HUDEP-2 (cell line): Measurements from ENCODE around the gene INPP5E.
"Not testable (repeated sequence)": the region's sequence is repeated elsewhere in the genome, so short reads cannot be mapped to it uniquely, and the experiment has no call there.

Experiments used
- DNase-seq, 76 experiments: peaks; one replicate each; lab custom pipeline; 2025; ENCODE audit not compliant: unreplicated experiment in 76 of 76; lab: John Stamatoyannopoulos, UW

The INPP5E gene

DNA sequence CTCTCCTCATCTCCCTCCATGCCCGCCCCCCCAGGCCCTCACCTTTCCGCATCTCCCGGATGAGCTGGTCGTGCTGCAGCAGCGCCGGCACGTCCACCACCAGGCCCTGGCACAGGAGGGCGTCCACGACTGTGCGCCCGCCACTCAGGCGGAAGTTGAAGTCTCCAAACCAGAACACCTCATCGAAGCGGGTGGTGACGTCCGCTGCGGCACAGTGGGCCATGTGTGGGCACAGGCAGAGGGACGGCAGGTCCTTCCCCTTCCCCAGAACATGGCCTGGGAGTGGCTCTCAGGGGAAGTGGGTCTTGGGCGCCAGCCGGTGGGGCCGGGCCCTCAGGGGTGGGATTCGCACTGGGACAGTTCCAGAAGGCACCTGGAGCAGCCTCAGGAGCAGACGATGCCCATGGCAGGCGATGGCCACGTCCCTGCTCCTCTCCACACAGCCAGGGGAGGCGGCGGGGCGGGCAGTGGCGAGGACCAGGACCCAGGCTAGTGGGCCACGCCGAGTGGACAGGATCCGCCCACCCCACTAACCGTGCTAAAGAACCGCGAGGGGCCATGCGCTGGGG, 7.8 kb downstream of the INPP5E start:
- DNase-seq: no peak

DNA sequence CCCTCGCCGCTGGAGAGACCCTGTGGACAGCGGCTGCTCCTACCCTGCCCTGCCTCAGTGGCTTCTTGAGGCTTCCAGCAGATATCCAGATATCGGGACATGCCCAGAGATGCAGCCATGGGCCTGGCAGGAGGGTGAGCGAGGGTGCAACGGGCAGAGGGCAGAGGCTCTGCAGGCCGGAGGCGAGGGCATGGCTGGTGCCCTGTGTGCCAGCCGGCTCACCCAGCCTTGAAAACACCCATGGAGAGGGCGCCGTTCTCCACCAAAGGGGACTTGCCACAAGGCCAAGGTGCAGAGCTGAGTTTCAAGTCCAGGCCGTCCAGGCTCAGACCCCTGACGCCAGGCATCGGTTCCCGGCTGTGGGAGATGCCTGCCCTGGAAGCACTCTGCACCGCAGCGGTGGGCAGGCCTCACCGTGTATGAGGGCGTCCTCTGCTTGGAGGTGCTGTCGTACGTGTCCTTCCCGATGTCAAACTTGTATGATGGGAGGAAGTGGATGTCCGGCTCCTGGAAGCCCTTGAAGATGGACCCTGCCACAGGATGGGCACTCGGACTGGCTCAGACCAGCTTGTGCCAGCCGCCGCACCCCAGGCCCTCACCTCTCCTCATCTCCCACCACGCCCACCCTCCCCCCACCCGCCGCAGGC, 8.9 kb downstream of the INPP5E start:
- DNase-seq: no peak

DNA sequence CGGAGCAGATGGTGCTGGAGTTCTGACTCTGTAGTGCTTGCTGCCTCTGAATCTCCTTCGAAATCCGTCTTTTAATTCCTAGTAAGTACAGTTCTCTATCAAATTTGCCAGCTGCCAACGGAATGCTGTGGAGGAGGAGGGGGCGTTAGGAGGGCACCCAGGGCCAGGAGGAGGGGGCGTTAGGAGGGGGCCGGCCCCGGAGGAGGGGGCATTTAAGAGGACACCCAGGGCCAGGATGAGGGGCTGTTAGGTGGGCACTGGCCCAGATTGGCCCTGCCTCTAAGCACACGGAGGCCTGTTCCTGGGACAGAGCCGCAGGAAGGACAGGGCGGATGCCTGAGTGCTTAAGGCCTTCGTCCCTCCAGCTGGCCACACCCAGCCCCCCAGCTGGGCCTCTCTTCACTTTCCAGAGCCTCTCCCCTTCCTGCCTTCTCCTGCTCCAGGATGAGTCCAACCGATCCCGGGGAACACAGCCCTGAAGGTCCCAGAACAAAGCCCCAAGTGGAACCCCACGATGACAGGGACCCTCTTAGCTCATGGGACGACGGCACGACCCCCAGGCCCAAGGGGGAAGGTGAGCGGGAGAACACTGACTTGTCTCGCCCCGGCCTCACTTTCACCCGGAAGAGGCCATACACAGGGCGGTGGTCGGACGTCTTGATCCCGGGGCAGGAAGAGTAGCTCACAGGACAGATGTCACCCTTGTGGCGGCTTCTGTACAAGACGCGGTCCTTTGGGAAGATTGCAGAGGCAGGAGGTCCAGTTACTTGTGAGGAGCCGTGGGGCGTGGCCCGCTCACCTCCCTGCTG, 9.8 kb downstream of the INPP5E start:
- DNase-seq: no peak

DNA sequence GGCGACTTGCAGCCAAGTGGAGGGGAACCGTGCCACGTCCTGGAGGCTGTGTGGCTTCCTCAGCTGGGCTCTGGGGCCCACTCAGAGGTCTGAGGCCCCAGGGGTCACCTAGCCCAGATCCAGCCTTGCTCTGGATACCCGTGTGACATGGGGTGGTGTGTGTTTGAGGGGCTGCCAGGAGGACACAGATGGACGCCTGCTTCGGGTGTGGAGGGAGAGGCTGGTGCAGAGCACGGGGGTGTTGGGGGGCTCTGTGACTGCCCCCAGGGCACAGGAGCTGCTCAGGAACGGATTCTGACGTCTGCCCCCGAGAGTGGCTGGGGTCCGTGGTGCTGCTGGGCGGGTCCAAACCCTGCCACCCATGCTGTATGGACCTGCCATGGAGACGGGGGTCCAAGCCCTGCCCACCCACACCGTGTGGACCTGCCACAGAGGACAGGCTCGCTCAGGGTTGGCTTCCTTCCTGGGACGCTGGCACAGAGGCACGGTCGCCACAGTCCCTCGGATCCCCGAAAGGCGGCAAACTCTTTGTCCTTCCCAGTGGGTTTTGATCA, 10.5 kb downstream of the INPP5E start:
- DNase-seq: no peak

DNA sequence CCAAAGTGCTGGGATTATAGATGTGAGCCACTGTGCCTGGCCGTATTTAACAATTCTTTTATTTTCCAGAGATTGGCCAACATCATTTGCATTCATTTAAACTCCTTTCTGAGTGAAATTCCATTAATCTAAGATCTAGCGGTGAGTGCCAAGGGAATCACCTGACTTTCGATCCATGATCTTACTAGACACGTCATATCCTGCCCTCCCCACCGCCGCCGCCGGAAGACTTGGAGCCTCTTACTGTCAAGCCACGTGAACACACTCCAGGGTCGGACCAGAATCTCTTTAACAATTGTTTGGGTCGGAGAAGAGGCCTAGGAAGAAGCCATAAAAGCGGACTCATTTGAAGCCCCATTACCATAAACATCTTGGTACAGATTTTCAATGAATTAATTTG, 12.9 kb downstream of the INPP5E start:
- DNase-seq: no peak

DNA sequence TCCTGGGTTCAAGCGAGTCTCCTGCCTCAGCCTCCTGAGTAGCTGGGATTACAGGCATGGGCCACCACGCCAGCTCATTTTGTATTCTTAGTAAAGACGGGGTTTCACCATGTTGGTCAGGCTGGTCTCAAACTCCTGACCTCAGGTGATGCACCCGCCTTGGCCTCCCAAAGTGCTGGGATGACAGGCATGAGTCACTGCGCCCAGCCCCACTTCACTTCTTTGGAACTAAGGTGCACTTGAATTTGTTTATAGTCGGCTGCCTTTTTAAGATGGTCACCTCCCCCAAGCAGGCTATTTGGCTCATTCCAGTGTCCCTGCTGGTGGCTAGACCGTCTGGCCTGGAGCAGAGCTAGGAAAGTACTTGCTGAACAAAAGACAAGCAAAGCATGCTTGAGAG, 14.3 kb downstream of the INPP5E start:
- DNase-seq: not testable (repeated sequence)

DNA sequence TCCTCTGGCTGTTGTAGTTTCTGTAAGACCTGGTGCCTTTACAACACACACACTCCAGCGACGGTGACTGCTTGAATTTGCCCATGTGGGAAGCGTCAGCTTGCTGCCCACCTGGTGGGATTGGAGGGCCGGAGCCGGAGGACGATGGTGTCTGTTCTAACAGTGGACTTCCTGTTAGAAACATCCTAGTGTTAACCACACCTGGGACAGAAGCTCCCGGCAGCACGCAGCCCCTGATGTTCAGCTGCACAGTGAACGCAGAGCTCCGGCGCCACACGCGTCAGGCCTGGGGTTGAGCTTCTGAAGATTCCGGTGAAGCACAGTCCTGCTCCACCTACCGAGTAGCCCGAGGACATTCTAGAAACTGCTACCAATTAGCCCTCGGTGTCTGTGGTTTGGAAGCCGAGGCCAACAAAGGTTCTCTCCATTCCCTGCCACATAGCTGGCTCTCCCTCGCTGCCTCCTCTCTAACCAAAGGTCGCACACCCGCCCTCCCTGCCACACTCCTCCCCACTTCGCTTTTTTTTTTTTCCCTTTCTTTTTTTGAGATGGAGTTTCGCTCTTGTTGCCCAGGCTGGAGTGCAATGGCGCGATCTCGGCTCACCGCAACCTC, 14.8 kb downstream of the INPP5E start:
- no peak for DNase-seq

DNA sequence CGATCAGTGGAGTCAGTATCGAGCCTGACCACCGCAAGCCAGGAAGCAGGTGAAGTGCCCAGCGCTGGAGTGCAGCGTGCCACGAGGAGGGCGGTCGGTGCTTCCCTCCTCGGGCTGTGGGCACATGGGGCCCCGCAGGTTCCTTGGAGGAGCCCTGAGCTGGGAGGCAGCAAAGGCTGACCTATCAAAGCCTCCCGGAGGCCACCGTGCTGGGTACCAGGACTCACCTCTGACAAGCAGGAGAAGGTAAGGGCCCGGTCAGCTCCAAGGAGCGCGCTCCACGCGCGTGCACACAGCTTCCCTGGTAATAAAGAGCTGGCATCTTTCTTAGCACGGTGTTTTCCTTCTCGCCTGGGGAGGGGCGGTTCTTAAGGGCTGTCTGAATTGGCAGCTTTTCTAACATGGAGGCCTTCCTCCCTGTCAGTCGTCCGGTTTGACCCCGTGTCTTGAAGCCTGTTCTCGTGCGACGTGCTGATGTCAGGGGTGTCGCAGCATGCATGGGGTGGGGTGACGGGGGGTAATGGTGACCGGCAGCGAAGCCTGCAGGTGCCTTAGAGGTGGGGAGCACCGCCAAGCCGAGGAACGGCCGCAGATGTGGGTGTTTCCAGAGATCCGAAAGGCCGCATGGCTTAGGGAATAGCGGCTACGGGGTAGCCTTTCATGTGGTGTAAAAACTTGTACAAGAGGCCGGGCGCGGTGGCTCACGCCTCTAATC, 16.1 kb downstream of the INPP5E start:
- DNase-seq: no peak

DNA sequence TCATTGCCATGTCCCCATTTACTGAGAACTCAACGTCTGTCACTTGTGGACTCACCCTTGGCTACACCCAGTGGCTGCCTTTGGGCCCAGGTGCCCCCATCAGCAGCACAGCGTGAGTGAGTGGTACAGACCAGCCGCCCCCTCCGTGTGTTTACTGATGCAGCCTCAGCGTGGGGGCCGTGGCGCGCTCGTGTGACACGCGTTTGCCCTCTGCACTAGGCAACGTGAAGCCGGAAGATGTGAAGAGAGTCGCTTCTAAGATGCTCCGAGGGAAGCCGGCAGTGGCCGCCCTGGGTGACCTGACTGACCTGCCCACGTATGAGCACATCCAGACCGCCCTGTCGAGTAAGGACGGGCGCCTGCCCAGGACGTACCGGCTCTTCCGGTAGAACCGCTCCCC, 16.8 kb downstream of the INPP5E start:
- DNase-seq: no peak

DNA sequence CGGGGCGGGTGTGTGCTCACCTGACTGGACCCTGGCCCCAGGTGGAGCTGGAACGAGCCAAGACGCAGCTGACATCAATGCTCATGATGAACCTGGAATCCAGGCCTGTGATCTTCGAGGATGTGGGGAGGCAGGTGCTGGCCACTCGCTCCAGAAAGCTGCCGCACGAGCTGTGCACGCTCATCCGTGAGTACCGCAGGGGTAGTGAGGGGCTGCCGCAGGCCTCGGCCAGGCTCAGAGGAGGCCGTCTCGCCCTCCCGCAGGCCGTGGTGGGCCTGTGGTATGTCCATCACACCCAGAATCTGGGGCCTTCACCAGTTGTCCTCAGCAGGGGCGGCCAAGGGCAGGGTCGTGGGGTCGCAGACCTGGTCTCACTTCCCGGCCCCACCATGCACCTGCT, 17.9 kb downstream of the INPP5E start:
- no peak for DNase-seq

DNA sequence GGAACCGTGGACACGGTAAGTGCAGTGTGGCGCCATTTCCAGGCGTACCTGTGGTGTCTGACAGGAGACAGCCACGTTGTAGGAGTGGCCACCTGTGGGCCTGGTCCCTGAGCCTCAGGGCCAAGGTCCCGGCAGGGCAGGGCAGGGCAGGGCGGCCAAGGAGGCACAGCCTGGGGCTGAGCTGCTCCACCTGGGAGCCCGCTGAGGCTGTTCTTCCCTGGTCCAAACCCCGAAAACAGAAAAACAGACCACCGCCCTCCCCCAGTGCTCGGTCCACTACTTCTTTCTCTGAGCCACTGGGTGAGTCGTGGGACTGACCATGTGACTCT, 20.6 kb downstream of the INPP5E start:
- DNase-seq: no peak

DNA sequence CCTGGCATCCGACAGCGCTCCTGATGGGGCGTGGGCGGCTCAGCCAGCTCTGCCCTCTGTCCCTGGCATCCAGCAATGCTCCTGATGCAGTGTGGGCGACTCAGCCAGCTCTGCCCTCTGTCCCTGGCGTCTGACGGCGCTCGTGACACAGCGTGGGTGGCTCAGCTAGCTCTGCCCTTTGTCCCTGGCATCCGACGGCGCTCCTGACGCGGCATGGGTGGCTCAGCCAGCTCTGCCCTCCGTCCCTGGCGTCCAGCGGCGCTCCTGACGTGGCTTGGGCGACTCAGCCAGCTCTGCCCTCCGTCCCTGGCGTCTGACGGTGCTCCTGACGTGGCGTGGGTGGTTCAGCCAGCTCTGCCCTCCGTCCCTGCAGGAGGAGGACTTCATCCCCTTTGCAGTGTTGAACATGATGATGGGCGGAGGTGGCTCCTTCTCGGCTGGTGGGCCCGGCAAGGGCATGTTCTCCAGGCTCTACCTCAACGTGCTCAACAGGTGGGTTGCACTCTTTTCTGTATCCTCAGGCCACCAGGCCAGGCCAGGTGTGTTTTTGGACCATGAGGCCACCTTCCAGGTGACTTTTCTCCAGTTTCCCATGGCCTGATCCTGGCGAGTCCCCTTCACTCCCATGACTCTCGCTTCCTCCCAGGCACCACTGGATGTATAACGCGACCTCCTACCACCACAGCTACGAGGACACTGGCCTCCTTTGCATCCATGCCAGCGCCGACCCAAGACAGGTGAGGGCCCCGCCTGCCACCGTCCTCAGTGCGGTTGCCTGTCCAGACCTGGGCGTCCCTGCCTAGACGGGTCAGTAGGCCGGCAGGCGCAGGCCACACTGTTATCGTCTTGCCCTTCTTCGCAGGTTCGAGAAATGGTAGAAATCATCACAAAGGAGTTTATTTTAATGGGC, 21.2 kb downstream of the INPP5E start:
- DNase-seq: no peak

DNA sequence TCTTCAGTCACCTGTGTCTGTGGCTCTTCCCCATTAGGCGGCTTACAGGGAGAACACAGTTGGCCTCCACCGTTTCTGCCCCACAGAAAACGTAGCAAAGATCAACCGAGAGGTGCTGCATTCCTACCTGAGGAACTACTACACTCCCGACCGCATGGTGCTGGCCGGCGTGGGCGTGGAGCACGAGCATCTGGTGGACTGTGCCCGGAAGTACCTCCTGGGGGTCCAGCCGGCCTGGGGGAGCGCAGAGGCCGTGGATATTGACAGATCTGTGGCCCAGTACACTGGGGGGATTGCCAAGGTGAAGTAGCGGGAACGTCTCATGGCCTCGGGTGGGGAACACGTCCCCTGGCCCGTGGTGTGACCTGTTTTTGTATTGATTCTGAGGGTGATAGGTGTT, 22.7 kb downstream of the INPP5E start:
- no peak for DNase-seq

DNA sequence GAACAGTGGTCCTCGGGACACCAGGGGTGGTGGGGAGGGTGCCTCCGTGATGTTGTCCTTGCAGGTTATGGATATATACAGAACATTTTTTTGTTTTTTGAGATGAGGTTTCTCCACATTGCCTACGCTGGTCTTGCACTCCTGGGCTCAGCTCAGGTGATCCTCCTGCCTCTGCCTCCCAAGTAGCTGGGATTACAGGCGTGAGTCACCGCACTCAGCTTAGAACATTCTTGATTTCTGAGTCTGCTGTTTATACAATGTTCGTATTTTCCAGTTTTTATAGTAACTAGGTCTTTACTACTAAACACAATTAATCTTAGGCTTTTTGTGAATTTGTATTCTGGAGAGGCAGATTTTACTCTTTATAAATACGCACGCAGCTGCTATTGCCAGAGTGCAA, 23.2 kb downstream of the INPP5E start:
- no peak for DNase-seq

DNA sequence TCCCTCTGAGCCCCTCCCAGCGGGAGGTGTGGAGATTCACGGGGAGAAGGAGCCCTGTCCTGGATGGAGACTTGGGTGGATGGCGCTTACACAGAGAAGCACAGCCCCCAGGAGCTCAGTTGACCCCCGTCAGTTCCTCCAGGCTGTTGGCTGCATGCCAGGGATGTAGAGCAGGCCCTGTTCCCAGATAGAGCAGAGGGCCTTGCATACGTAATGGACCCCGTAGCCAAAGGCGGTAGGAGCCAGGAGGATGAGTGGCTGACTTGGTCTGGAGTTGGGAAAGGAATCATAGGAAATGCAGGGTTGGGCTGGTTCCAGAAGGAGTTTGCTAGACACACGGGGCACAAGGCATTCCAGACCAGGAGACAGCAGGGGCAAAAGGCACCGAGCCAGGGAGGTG, 26.7 kb downstream of the INPP5E start:
- DNase-seq: no peak

DNA sequence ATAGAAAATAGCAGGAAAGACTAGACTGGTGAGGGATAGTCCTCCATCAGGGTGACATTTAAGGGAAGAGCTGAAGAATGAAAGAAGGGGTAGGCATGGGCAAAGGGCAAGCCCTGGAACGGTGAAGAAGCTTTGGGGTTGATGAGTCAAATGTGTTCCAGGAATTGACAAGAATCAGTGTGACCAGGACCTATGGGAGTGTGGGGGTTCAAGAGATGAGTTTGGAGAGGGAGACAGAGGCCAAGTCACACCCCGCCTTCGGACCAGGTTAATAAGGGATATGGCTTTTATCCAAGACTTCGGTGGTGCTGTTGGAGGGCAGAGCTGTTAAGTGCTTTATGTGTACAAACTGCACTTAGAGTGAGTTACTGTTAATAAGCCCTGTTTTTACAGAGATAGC, 28.3 kb downstream of the INPP5E start:
- peak in 28 of 76 experiments; percentile 6 to 56 (median 24) for DNase-seq

DNA sequence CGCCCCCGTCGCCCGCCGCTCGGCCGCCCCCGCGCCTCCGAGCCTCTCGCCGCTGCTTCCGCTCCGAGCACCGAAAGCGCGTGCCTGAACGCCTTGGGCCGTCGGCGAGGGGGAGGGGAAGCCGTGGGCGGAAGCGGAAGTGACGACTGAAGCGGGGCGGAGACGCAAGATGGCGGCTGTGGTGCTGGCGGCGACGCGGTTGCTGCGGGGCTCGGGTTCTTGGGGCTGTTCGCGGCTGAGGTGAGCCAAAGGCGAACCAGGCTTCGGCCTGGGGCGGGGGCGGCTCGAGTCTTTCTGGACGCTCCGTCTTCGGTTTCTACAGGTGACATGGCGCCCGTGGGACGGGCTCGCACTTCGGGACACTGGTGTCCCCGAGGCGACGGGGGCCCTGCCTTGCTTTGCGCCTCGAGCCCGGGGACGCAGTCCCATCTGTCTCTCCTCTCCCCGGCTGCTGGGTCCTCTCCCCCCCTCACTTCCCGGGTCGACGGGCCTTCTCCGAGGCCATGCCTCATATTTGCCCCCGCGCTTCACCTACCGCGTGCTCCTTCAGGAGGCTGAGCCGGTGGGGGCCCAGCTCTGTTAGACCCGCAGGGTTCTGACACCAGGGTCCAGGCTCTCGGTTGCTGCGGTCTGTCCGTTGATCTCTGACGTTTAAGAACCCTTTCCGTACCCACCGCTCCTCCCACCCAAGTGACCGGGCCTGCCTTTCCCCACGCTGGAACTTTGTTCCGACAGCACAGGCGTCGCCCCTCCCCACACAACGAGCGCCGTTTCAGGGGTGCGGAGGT, 29.0 kb downstream of the INPP5E start, which contains the start of the genes ENTR1 and PMPCA:
Gene ENTR1, minus strand, starts transcription at position 115 of the 788 bp plus-strand sequence. CDS start 217 bp downstream, outside the sequence.
Gene PMPCA, plus strand, starts transcription at position 159 of the 788 bp plus-strand sequence. Its CDS starts 11 bp downstream, at position 170.
- peak in 74 of 76 experiments; percentile 31 to 92 (median 80) for DNase-seq

DNA sequence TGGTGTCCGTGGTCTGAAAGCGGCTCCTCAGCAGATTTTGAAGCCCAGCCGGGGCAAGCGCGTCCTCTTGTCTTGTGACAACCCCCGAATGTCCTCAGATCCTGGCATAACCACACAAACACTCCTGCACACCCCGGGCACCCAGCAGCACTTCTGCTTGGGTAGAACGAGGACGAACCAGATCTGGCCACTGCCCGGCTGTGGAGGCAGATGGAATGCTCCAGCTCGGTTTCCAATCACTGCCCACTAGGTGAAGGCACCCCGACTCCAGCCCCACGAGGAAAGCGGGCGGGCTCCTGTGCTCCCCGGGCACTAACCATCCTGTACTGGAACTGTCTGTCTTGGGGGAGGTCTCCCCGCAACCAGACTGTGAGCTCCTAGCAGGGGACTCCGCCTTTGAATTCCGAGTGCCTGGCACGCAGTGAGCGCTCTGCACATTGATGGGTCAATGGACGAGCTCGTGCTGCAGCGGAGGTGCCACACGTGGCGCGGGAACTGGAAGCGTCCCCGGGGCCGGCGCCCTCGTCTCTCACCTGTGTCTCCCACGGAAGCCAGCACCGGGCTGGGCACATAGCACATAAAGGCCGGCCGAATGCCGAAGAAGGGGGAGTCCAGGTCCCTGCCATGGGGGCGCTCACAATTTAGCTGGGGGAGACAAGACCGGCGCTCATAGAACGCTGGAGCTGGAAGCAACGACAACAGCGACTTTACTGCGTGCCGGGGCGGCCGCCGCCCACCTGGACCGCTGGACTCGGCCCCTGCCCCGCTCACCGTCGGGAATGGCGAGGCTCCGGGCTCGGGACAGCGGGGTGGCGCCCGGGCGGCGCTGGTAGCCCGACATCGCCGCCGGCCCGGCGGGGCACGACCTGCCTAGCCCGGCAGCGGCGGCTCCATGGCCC, 29.8 kb downstream of the INPP5E start:
- peak in 27 of 76 experiments; percentile 5 to 62 (median 17) for DNase-seq
